Measurements from ENCODE around the gene APOBEC3B. TPM values are rescaled to one million over a fixed set of nuclear protein-coding genes. Genes with fewer than 3 reads are reported as not detected.
A peak's percentile ranks its signal among the peaks of the same experiment; 100 is the strongest.

APOBEC3B gene
- total and polyA plus RNA-seq, 11 donors = 0.49 to 10.3 (median 1.0) TPM; not detected in 2

DNA sequence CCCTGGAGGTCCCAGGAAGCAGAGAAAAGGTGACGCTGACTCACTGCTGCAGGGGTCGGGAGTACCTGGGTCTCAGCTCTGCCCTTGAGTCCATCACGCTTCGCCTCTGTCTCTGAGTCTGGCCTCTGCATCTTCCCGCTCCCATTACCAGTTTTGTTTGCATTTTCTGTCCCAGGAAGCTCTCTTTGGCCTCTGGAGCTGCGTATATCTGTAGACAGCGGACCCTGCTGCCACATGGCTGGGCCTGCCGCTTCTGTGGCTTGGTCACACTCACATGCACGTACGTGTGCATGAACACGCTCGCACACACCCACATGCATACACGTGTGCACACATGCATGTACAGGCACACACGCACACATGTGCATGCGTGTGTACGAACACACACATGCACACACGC lies 45.6 kb upstream of the APOBEC3B start:
- ATAC-seq (no peak), DNase-seq (no peak)
- whole genome bisulfite sequencing, 4 donors = 75 to 90% (median 82%) methylated on average over 16 to 17 of the region's 17 CpGs
- peaks cover 0 to 9% (median 5%) of the 10 kb centered on the region in 12 donors for H3K4me1 ChIP-seq
- H3K27ac ChIP-seq = no peak overlapping the region
- peaks cover 0 to 7% (median 0%) of the 10 kb centered on the region in 9 donors for H3K27me3 ChIP-seq
- no peak for TF ChIP-seq POLR2A (IDR thresholded peaks at IDR 0.05)
- TF ChIP-seq, protein P1, sequence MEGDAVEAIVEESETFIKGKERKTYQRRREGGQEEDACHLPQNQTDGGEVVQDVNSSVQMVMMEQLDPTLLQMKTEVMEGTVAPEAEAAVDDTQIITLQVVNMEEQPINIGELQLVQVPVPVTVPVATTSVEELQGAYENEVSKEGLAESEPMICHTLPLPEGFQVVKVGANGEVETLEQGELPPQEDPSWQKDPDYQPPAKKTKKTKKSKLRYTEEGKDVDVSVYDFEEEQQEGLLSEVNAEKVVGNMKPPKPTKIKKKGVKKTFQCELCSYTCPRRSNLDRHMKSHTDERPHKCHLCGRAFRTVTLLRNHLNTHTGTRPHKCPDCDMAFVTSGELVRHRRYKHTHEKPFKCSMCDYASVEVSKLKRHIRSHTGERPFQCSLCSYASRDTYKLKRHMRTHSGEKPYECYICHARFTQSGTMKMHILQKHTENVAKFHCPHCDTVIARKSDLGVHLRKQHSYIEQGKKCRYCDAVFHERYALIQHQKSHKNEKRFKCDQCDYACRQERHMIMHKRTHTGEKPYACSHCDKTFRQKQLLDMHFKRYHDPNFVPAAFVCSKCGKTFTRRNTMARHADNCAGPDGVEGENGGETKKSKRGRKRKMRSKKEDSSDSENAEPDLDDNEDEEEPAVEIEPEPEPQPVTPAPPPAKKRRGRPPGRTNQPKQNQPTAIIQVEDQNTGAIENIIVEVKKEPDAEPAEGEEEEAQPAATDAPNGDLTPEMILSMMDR (IDR thresholded peaks at IDR 0.05) = no peak
- H3K9me3 ChIP-seq = no peaks in the 10 kb centered on the region
- intact Hi-C loops (cut with DNase I) = no loop called here
- no peaks in the 10 kb centered on the region for H3K36me3 ChIP-seq
- H3K4me3 ChIP-seq = no peak overlapping the region

DNA sequence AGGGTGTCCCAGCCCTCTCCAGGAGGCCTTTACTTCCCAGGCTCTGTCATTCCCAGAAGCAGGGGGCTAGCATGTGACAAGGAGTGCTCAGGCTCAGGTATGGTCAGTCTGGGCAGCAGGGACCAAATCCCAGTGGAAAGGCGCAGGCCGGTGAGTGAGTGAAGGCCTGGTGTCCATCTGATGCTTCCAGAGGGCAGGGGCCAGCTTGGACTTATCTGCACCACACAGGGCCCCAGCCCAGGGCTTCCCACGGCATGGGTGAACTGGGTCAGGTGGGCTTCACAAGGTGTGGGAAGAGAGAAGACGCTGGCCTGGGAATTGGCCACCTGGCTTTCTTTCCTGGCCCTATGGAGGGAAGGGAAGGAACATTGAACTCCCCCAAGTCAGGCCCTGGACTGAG lies 45.1 kb upstream of the APOBEC3B start:
- peaks cover 0 to 13% (median 5%) of the 10 kb centered on the region in 12 donors for H3K4me1 ChIP-seq
- no peak for TF ChIP-seq POLR2A (IDR thresholded peaks at IDR 0.05)
- TF ChIP-seq, protein P1 (IDR thresholded peaks at IDR 0.05) = no peak
- H3K4me3 ChIP-seq = no peak overlapping the region
- peaks cover 0 to 7% (median 0%) of the 10 kb centered on the region in 9 donors for H3K27me3 ChIP-seq
- intact Hi-C loops (cut with DNase I) = no loop called here
- ATAC-seq (no peak), DNase-seq (no peak)
- 89 to 98% (median 90%) methylated on average over 3 to 4 of the region's 4 CpGs for WGBS, 4 donors
- no peaks in the 10 kb centered on the region for H3K9me3 ChIP-seq
- H3K36me3 ChIP-seq = no peaks in the 10 kb centered on the region
- H3K27ac ChIP-seq = no peak overlapping the region

DNA sequence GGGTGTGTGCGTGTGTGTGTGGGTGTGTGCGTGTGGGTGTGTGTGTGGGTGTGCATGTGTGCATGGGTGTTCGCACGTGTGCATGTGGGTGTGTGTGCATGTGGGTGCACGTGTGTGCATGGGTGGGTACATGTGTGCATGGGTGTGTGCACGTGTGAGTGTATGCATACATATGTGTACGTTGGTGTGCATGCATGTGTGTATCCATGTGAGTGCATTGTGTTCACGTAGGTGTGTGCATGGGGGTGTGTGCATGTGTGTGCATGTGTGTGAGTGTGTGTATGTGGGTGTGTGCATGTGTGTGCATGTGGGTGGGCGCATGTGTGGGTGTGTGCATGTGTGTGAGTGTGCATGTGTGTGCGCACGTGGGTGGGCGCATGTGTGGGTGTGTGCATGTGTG lies 44.6 kb upstream of the APOBEC3B start:
- Histone ChIP-seq H3K4me3 (no peak overlapping the region), H3K9me3 (no peaks in the 10 kb centered on the region), H3K27me3 (peaks cover 0 to 12% (median 0%) of the 10 kb centered on the region in 9 donors), H3K36me3 (no peaks in the 10 kb centered on the region), H3K4me1 (peaks cover 0 to 18% (median 5%) of the 10 kb centered on the region in 12 donors), H3K27ac (no peak overlapping the region)
- TF ChIP-seq POLR2A (IDR thresholded peaks at IDR 0.05) = no peak
- TF ChIP-seq, protein P1 (IDR thresholded peaks at IDR 0.05) = no peak
- WGBS, 4 donors = 81 to 93% (median 86%) methylated on average over 12 of the region's 12 CpGs
- ATAC-seq (peak in 1 of 4 donors; percentile 20), DNase-seq (no peak)
- intact Hi-C loops (cut with DNase I) = no loop called here

DNA sequence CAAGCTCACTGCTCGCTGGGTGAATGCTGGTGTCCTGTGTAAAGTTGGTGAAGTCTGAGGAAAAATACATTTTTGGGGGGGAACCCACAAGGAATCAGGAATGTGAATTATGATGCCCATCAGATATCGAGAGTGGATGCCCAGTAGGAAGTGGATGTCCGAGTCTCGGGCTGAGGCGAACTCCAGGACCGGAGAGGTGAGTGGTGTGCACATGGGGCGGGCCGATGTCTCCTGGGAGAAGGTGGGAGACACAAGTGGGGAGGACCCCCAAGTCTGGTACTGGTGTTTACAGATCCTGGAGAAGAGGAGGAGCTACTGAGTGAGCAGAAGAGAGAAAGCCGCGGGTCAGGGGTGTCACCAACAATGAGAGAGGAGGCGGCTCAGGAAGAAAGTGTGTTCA lies 43.9 kb upstream of the APOBEC3B start:
- H3K27ac ChIP-seq = no peak overlapping the region
- no peaks in the 10 kb centered on the region for H3K36me3 ChIP-seq
- ATAC-seq (no peak), DNase-seq (no peak)
- peaks cover 0 to 24% (median 5%) of the 10 kb centered on the region in 12 donors for H3K4me1 ChIP-seq
- no peak overlapping the region for H3K4me3 ChIP-seq
- no peaks in the 10 kb centered on the region for H3K9me3 ChIP-seq
- peaks cover 0 to 18% (median 0%) of the 10 kb centered on the region in 9 donors for H3K27me3 ChIP-seq
- no peak for TF ChIP-seq POLR2A (IDR thresholded peaks at IDR 0.05)
- TF ChIP-seq, protein P1 (IDR thresholded peaks at IDR 0.05) = no peak
- WGBS, 4 donors = 78 to 84% (median 79%) methylated on average over 11 of the region's 11 CpGs
- intact Hi-C loops (cut with DNase I) = no loop called here
